Omental fat pad (tissue), 4 donors: Measurements from ENCODE around the gene PCLO. TPM values are rescaled to one million over a fixed set of nuclear protein-coding genes. Genes with fewer than 3 reads are reported as not detected.

ENCODE experiments used
- ATAC-seq: fragments of 150-250 bp; one replicate; pipeline ENCODE4 v1.9.1; 2016; ENCODE audit warnings: mild to moderate bottlenecking, moderate library complexity; ENCODE audit not compliant: low FRiP score
- DNase-seq: peaks from one replicate; pipeline ENCODE4 v3.0.0-alpha.2; 2019; ENCODE audit warnings: low spot score
- CTCF ChIP-seq, 3 donors: fragments of 450-650 bp; IDR thresholded peaks; one replicate each; pipeline ENCODE4 v1.5.1; 2016 to 2017; ENCODE audit warnings: antibody characterized with exemption in 3 of 3, mild to moderate bottlenecking in 3 of 3, moderate library complexity in 2 of 3
- total RNA-seq, 4 donors: library from RNA; depleted of rRNA; stranded (reverse); fragments of >200 nt; gene quantifications; one replicate each; pipeline ENCODE4 v1.1.0, GENCODE V29; 2016

The PCLO gene
- 1 to 10 TPM in 2 of 4 donors, under 1 TPM in 2; 0.75 to 5.7 (median 2.0) TPM for total RNA-seq

GRCh38 chr7:83162402-83163256 lies at the start of gene PCLO:
PCLO (minus strand) TSS chr7:83162884; CDS start chr7:83162592, 292 bp downstream.
- peak; percentile 99 for ATAC-seq
- DNase-seq = peak; percentile 24
- TF ChIP-seq CTCF (IDR thresholded peaks at IDR 0.05) = no peak

- no peak for ATAC-seq
- no peak for DNase-seq
- no peak for TF ChIP-seq CTCF (IDR thresholded peaks at IDR 0.05)
These were observed 49.0 kb upstream of the PCLO start for GRCh38 chr7:83211685-83212084.

GRCh38 chr7:83210479-83210878 lies 47.8 kb upstream of the PCLO start:
- TF ChIP-seq CTCF (IDR thresholded peaks at IDR 0.05) = no peak
- ATAC-seq (no peak), DNase-seq (no peak)

GRCh38 chr7:83204715-83205114 lies 42.0 kb upstream of the PCLO start:
- ATAC-seq = no peak
- TF ChIP-seq CTCF (IDR thresholded peaks at IDR 0.05) = no peak
- no peak for DNase-seq

GRCh38 chr7:83201355-83201754 lies 38.7 kb upstream of the PCLO start:
- DNase-seq = no peak
- no peak for TF ChIP-seq CTCF (IDR thresholded peaks at IDR 0.05)
- no peak for ATAC-seq

- ATAC-seq = no peak
- no peak for TF ChIP-seq CTCF (IDR thresholded peaks at IDR 0.05)
- no peak for DNase-seq
These were observed 28.1 kb upstream of the PCLO start for GRCh38 chr7:83190659-83191389.
